ENCODE measurements around the gene FBXL13.
A peak's percentile ranks its signal among the peaks of the same experiment; 100 is the strongest.
"Not testable (repeated sequence)": the region's sequence is repeated elsewhere in the genome, so short reads cannot be mapped to it uniquely, and the experiment has no call there.

The FBXL13 gene

DNA sequence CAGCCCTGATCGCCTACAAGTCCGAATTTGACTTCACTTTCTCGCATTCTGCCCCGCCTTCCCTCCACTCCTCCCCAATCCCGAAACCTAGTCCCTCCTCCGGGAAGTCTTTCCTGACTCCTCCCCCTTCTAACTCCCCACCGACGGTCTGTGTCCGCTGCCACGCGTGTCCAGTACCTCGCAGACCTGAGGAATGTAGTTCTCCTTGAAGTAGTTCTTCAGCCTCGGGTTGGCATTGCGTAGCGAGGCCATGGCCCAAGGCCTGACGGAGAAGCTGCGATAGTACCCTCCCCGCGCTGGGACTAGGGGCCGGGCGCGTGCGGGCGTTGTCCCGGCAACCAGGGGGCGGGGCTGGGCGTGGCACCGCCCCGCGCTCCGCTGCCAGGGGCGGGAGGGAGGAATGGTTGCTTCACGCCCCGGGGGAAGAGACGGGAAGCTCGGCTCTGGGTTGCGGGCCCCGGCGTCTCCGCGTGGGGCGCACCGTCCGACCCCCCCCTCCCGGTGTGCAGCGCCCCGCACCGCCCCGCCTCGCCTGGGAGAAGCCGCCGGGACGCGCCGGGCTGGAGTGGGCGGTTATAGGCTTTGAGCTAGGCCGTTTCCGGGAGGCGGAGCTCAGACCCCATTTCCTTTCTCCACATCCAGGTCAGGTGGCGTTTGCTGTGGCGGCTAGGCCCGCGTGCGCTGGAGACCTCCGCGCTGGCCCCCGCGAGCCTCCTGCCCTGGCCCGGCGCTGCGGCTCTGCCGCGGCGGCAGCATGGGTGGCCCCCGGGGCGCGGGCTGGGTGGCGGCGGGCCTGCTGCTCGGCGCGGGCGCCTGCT lies at the start of gene FBXL13, which contains the start of gene ARMC10:
FBXL13 (minus strand) TSS at position 278 of the 818 bp plus-strand sequence.
ARMC10 (plus strand) TSS at position 622 of the 818 bp plus-strand sequence; CDS start at position 755, 133 bp downstream.
- peak; percentile 88 for DNase-seq

DNA sequence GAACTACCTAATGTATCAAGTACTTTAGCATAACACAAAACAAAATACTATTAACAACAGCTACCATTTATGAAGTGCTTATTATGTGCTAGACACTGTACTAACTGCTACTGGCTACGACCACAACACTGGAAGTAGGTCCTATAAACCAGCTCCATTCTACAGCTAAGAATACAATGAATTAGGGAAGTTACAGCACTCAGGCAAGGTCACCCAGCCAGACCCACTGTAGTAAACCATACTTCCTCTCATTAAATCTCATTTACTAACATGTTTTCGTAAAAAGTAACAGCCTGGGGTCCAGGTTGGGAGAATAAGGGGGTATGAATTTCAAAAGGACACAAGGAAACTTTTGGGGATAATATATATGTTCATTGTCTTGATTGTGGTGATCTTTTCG lies 48.9 kb upstream of the FBXL13 start:
- DNase-seq, result no peak

DNA sequence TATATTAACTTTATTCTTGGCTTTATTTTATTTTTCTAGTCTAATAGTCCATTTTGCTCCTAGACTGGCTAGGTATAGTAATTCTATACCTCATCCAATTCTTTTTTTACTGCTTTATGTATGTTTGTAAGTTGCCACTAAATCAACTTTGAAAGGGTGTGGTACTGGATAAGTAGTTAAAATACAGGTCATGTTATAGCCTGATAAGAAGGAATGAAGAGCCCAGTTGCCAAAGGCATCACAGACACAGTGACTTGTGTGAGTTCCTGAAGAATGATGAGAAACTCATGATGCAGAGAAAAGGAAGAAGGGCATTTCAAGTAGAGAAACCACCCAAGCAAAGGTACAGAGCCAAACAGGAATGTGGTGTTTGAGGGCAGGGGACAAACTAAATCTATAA lies 47.0 kb upstream of the FBXL13 start:
- DNase-seq, result no peak

DNA sequence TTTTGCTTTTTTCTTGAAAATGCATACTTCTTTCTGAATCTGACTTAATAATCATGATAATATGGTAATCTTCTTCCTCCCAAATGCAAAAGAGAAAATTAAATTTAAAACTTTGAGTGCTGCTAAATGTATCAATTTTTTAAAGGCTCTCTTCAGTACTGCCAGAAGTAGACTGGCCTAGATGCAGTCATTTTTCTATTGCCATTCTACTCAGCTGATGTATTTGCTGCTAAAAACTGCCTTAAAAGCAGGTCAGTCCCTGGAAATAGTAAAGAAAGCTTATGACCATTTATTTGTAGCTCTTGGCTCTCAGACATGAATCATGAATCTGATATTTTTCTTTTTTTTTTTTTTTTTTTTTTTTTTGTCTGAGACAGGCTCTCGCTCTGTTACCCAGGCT lies 45.8 kb upstream of the FBXL13 start:
- DNase-seq, result no peak

DNA sequence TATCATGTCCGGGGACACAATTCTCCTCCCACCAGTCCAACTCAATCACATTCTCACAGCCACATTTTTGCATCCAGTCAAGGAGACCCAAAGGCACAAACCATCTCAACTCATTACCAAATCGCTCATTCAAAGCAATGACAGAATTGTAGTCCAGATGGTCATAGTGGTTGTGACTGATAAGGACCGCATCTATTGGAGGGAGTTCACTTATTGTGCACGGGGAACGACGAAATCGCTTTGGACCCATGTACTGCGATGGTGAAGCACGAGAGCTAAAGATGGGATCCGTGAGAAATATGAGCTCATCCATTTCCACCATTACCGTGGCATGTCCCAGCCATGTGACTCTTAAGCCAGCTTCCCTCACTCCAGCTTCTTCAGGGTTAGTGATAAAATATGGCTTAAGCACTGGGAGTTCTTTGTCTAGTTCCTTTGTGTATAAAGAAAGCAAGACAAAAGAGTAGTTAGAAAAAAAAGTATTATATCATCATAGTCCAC lies 45.2 kb upstream of the FBXL13 start:
- no peak for DNase-seq

DNA sequence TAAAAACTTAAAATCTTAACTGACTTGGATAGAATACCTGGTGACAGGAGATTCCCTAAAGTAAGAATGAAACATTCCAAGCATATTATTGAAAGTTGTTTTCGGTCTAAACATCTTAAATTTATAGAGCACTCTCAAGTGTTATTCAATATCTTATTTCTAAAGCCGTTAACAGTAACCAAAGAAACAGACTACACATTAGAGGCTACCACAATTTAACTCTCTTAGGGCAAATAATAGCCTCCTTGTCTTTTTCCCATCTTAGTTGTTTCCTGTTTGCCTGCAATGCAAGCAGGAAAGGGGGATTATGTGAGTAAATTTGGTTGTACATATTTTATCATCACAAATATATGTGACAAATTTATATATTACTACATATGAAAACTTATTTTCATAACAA lies 42.9 kb upstream of the FBXL13 start:
- DNase-seq, result no peak

DNA sequence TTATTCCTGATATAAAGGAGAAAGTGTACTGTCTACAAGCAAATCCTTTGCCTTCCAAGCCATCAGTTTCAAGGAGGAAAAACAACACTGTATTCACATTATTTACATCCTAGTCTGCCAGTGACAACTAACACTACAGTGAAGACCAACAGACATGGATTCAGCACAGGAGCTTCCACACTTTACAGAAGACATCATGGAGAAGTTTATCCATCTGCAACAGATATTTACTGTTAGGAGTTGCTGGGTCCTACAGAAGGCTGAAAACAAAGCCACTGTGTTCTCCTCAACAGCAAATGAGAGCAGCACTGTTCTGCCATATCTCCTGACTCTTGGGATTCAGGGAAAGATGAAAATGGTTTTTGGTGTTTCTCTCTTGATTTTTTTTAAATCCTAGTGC lies 42.4 kb upstream of the FBXL13 start:
- no peak for DNase-seq

DNA sequence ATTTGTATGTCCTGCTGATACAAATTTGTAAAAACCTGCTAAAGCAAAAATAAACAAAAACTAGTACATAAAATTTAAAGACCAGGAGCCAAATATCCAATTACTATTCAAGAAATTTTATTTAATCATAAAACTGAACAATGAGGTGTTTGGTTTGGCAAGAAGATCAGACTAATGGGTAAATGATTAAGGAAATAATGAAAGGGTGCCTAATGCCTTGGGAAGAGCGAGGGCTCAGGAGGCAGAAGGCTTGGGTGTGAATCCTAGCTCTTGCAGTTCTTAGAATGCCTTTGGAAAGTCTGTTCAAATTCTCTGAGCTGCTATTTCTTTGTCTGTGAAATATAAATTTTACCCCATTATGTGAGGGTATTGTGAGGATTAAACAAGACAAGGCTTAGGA lies 41.9 kb upstream of the FBXL13 start:
- no peak for DNase-seq

DNA sequence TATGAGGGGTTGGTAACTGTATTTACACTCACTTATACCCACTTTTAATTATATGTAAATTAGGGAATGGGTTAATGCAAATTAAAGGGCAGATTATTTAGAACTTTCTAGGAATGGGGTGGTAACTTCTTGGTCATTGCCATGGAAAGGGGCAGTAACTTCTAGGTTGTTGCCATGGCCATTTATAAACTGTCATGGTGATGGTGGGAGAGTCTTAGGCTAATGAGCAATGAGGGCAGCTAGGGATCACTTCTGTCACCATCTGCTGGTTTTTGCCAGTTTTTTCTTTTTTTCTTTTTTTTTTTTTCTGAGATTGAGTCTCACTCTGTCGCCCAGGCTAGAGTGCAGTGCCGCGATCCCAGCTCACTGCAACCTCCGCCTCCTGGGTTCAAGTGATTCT lies 41.2 kb upstream of the FBXL13 start:
- no peak for DNase-seq

DNA sequence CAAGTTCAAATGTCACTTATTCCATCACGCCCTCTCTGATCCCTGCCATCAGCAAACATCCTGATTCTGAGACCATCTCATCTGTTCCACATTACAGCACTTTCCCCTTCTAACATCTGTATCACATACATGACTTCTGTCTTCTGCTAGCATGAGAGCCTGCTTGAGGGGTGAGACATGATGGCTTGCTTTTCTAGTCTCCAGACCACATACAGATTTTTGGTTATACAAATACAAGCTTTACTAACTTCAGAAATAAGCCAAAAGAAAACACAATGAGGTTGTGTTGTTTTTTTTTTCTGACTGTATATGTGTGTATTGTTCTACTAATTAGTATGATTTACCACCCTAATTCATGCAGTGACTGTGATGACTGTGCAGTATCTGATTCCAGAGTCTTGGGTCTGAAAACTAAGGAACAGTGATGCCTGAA lies 40.0 kb upstream of the FBXL13 start:
- no peak for DNase-seq

DNA sequence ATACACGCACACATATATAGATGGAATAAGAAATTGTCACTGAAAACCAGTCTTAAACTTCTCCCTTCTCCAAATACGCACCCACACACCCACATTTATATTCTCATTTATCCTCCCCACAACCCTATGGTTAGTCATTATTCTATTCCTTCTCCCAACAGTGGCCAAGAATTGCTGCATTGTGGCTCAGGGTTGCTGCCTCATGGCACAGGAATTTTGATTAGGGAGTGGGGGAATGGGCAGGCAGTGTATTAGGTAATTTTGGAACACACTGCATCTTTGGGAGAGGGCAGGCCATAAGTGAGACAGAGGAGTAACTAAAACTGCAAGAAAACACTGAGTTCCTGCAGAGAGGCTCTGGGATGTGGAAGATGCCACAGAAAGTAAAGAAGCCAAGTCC lies 38.6 kb upstream of the FBXL13 start:
- no peak for DNase-seq

DNA sequence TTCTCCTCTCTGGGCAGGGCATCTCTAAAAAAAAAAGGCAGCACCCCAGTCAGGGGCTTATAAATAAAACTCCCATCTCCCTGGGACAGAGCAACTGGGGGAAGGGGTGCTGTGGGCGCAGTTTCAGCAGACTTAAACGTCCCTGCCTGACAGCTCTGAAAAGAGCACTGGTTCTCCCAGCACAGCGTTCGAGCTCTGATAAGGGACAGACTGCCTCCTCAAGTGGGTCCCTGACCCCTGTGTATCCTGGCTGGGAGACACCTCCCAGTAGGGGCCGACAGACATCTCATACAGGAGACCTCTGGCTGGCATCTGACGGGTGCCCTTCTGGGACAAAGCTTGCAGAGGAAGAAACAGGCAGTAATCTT lies 32.1 kb upstream of the FBXL13 start:
- DNase-seq, result not testable (repeated sequence)

DNA sequence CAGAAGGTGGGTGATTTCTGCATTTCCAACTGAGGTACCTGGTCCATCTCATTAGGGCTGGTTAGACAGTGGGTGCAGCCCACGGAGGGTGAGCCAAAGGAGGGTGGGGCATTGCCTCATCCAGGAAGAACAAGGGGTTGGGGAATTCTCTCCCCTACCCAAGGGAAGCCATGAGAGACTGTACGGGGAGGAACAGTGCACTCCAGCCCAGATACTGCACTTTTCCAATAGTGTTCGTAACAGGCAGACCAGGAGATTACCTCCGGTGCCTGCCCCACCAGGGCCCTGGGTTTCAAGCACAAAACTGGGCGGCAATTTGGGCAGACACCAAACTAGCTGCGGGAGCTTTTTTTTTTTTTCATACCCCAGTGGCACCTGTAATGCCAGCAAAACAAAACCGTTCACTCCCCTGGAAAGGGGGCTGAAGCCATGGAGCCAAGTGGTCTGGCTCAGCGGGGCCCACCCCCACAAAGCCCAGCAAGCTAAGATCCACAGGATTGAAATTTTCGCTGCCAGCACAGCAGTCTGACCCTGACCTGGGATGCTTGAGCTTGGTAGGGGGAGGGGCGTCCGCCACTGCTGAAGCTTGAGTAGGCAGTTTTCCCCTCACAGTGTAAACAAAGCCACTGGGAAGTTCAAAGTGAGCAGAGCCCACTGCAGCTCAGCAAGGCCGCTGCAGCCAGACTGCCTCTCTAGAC lies 31.6 kb upstream of the FBXL13 start:
- DNase-seq, result no peak

DNA sequence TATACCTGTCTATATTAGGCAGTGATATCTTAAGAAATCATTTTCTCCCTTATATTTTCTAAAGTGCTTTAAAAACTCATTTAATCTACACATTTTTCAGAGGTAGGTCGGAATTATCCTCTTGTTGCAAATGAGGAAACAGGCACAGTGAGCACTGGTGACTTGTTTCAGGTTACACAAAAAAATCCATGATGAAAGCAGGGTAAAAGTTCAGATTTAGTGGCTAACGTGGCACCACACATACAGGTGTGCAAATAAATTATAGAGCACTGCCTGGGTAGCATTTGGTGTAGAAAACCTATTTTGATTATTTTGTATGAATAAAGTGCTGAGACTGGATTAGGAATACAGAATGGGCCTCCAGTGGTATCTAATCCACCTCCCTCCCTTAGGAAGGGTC lies 26.9 kb upstream of the FBXL13 start:
- no peak for DNase-seq

DNA sequence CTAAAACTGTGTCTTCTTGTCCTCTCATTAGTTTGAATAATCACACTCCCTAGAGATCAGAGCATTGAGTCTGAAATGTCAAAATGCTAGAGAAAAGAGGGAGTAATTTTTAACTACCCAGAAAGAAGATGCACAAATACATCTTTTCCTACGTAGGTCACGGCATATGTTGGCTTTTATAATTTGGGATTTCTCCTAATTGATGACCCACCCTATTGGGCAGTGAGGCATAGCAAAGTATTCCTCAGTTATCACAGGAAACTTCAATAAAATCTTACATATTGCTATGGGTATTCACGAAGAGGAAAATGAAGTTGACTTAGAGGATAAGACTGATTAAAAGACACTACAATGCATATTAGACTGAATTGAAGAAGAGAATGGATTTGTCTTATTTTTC lies 25.8 kb upstream of the FBXL13 start:
- no peak for DNase-seq

DNA sequence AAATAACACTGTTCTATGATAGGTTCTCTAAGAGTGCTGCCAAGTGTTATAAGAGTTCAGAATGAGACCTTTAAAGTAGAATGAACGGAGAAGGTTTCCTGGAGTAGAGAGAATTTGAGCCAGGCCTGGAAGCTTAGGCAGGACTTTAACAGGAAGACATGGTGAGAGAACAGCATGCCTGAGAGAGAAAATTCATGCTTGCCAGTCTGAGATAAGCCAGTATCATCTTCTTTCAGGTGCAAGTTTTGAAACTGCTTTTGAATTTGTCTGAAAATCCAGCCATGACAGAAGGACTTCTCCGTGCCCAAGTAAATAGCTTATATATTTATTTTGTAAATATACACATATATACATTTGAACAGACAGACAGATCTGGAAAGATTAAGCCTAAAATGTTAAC lies 22.4 kb upstream of the FBXL13 start:
- DNase-seq, result no peak

DNA sequence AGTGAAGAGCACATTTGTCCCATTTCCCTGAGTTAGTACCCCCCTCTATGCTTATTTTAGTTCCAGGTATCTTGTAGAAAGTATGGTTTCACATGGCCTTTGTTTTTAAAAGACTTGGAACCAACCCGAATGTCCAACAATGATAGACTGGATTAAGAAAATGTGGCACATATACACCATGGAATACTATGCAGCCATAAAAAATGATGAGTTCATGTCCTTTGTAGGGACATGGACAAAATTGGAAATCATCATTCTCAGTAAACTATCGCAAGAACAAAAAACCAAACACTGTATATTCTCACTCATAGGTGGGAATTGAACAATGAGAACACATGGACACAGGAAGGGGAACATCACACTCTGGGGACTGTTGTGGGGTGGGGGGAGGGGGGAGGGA lies 21.0 kb upstream of the FBXL13 start:
- not testable (repeated sequence) for DNase-seq

DNA sequence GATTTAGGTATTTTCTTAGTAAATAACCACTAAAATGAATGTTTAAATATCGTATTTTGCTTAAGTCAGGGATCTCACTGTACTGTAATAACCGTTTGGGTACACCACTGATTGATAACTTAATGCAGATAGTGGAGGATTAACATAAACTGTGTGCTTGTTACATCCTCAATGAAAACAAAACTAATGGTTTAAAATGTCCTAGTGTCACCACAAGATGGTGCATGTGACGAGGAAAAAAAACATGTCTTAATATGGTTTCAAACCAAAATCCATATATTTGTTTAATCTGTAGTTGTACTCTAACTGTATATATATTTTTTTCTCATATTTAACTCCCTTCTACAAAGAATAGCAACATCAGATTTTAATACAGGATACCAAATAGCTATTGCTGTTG lies 19.5 kb upstream of the FBXL13 start:
- no peak for DNase-seq

DNA sequence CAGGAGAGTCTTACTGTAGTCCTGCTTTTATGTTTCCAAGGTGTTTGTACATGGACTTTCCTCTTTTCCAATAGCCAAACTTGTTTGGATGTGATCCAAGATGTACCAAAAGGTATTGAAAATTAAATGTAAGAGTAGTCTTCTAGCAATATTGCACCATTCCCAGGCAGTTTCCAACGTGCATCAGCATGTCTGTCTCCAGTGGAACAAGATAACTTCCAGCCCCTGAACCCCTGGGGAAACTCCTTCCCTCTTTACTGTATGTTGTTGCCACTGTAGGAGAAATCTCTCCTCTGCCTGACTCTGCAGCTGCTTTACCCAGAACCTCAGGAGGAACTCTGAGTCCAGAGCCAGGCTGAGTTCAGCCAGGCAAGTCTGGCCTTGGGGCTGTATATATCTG lies 18.8 kb upstream of the FBXL13 start:
- no peak for DNase-seq

DNA sequence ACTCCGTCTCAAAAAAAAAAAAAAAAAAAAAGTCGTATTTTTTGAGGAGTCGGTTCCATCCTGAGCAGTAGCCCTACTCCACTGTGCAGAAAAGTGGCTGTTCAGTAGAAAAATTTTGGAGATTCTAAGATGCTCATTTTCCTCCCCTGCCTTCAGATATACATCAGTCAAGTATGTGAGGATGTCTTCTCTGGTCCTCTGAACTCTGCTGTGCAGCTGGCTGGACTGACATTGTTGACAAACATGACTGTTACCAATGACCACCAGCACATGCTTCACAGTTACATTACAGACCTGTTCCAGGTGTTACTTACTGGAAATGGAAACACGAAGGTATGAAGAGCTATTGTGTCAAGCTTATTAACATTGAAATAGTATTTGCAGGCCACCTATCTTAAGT lies 17.7 kb upstream of the FBXL13 start:
- DNase-seq, result not testable (repeated sequence)

DNA sequence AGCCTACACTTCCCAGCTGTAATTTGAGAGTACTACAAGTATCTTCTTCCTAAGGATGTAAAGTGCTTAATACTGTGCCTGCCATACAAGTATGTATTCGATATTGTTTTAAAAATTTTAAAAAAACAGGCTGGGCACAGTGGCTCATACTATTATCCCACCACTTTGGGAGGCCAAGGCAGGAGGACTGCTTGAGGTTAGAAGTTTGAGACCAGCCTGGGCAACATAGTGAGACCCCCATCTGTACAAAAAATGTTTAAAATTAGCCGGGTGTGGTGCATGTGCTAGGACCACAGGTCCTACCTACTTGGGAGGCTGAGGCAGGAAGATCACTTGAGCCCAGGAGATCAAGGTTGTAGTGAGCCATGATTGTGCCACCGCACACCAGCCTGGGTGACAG lies 8.6 kb upstream of the FBXL13 start:
- DNase-seq, result no peak

DNA sequence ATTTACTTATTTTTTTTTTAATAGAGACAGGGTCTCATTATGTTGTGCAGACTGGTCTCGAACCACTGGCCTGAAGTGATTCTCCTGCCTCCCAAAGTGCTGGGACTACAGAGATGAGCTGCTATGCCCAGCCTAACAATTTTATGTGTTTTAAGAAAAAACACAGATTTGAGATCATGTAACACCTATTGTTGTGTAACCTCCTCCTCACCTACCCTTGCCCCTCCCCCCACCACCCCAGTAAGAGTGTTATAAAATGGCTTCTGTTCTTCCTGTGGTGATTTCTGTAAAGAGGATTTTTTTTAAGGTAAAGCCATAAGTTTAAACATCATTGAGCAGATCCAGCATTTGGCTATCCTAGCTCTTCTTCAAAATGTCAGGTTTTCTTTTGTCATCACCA lies 7.9 kb upstream of the FBXL13 start:
- no peak for DNase-seq

DNA sequence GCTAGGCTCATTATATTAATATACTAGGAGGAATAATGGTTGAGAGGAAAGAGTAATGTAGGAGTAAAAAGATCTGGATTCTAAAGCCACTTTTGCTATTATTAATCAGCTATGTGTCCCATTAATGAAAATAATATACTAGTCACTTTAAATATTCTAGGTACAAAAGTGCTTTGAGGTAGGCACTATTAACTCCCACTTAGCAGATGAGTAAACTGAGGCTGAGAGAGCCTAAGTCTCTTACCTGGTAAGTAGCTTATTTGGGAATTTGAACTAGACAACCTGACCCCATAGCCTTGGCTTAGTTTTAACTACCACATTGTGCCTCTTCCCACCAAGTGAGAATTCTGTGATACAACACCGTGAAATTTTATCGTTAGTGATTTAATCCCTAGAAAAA lies 6.3 kb upstream of the FBXL13 start:
- no peak for DNase-seq

DNA sequence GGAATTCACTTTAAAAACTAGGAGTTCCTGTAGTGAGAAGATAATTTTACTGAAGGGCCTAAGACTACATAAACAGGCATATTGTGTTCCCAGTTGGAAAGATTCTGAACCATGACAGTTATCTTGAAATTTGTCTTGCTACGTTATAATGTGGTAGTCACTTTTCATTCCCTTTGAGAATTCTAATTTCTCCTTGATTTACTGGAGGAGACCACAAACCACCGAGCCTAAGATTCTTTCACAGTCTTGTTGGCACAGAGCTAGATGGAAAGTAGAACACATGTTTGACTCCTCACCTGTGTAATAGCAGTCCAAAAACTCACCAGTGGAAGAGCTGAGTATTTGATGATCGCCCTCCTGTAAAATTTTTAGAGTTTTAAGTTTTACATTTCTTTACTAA lies 5.2 kb upstream of the FBXL13 start:
- no peak for DNase-seq
